Calu3 (cell line): ENCODE data around the gene PACRG. TPM values are rescaled to one million over a fixed set of nuclear protein-coding genes. Genes with fewer than 3 reads are reported as not detected.
A peak's percentile ranks its signal among the peaks of the same experiment; 100 is the strongest.

Experiments
- BruUV-seq: library from RNA; stranded (reverse); fragments of 400-500 nt; replicated peaks from 2 replicates; lab custom pipeline; 2021; lab: Mats Ljungman, UMichigan
- CTCF ChIA-PET: fragments of 300-600 bp; sonication (Branson Sonifier 250); formaldehyde crosslinking; loops from one replicate; lab custom pipeline; 2022; ENCODE audit warnings: antibody characterized with exemption; lab: Charles Lee
- DNase-seq: peaks from one replicate; pipeline ENCODE4 v3.0.0; 2022
- H3K27ac Mint-ChIP-seq: one replicate; pipeline ENCODE4 v1.8.0; 2022; ENCODE audit warnings: mixed read lengths; ENCODE audit not compliant: unreplicated experiment
- H3K27me3 Mint-ChIP-seq: one replicate; pipeline ENCODE4 v1.8.0; 2022; ENCODE audit warnings: mixed read lengths; ENCODE audit not compliant: unreplicated experiment
- H3K36me3 Mint-ChIP-seq: one replicate; pipeline ENCODE4 v1.8.0; 2022; ENCODE audit warnings: mild to moderate bottlenecking, moderate library complexity, mixed read lengths; ENCODE audit not compliant: insufficient read depth, unreplicated experiment
- H3K4me1 Mint-ChIP-seq: one replicate; pipeline ENCODE4 v1.8.0; 2022; ENCODE audit warnings: mild to moderate bottlenecking, low read depth, mixed read lengths; ENCODE audit not compliant: unreplicated experiment
- H3K4me3 Mint-ChIP-seq: one replicate; pipeline ENCODE4 v1.8.0; 2022; ENCODE audit warnings: mild to moderate bottlenecking, low read depth, moderate library complexity, mixed read lengths; ENCODE audit not compliant: unreplicated experiment
- H3K9me3 Mint-ChIP-seq: one replicate; pipeline ENCODE4 v1.8.0; 2022; ENCODE audit warnings: low read depth, mixed read lengths; ENCODE audit not compliant: unreplicated experiment
- CTCF ChIP-seq: fragments of 200-600 bp; IDR thresholded peaks from one replicate; pipeline ENCODE4 v1.8.0; 2022; ENCODE audit warnings: antibody characterized with exemption; ENCODE audit not compliant: unreplicated experiment
- intact Hi-C: fragments of 100-400 bp; cut with micrococcal nuclease; formaldehyde crosslinking; loops from one replicate; pipeline ENCODE4 v1.10.0; 2022; ENCODE audit not compliant: unreplicated experiment
- total RNA-seq: library from RNA; stranded (reverse); gene quantifications from 2 replicates; pipeline ENCODE4 v1.2.3, GENCODE V29; 2022

PACRG gene
- total RNA-seq, 1 experiment from 2014 or later = 1.5 TPM

GRCh38 chr6:163263998-163264661 is 536.4 kb downstream of the PACRG start:
- H3K27me3 Mint-ChIP-seq = peaks cover 7% of the 10 kb centered on the region
- peaks cover 11% of the 10 kb centered on the region for H3K4me1 Mint-ChIP-seq
- peaks cover 3% of the 10 kb centered on the region for H3K9me3 Mint-ChIP-seq
- no peak overlapping the region for H3K4me3 Mint-ChIP-seq
- no TSS peak for BruUV-seq
- DNase-seq = peak; percentile 19
- intact Hi-C loops = no loop called here
- no peaks in the 10 kb centered on the region for H3K36me3 Mint-ChIP-seq
- TF ChIP-seq CTCF = no peak
- peak overlapping the region; percentile 80 for H3K27ac Mint-ChIP-seq
- CTCF ChIA-PET = no interaction called here

GRCh38 chr6:163264662-163265035 is 536.9 kb downstream of the PACRG start:
- CTCF ChIA-PET = no interaction called here
- intact Hi-C loops = no loop called here
- H3K36me3 Mint-ChIP-seq = no peaks in the 10 kb centered on the region
- no peak overlapping the region for H3K4me3 Mint-ChIP-seq
- TF ChIP-seq CTCF = no peak
- peaks cover 6% of the 10 kb centered on the region for H3K9me3 Mint-ChIP-seq
- H3K27me3 Mint-ChIP-seq = peaks cover 7% of the 10 kb centered on the region
- DNase-seq = no peak
- no TSS peak for BruUV-seq
- peak overlapping the region; percentile 80 for H3K27ac Mint-ChIP-seq
- H3K4me1 Mint-ChIP-seq = peaks cover 11% of the 10 kb centered on the region

GRCh38 chr6:163281634-163282033 is 553.9 kb downstream of the PACRG start:
- Mint-ChIP-seq H3K36me3 (no peaks in the 10 kb centered on the region), H3K4me1 (peaks cover 23% of the 10 kb centered on the region), H3K27ac (no peak overlapping the region), H3K27me3 (no peaks in the 10 kb centered on the region), H3K9me3 (peaks cover 2% of the 10 kb centered on the region), H3K4me3 (no peak overlapping the region)
- no peak for DNase-seq
- no TSS peak for BruUV-seq
- no peak for TF ChIP-seq CTCF
- CTCF ChIA-PET = no interaction called here
- intact Hi-C loops = loop anchor here (5.0 kb wide), 1 partner anchor 39 kb away; no protein-coding TSS in a partner anchor

GRCh38 chr6:163282672-163283071 is 554.9 kb downstream of the PACRG start:
- peaks cover 23% of the 10 kb centered on the region for H3K4me1 Mint-ChIP-seq
- H3K27me3 Mint-ChIP-seq = no peaks in the 10 kb centered on the region
- no peak for DNase-seq
- no TSS peak for BruUV-seq
- intact Hi-C loops = loop anchor here (5.0 kb wide), 1 partner anchor 40 kb away; no protein-coding TSS in a partner anchor
- CTCF ChIA-PET = no interaction called here
- H3K4me3 Mint-ChIP-seq = no peak overlapping the region
- H3K27ac Mint-ChIP-seq = no peak overlapping the region
- TF ChIP-seq CTCF = no peak
- H3K36me3 Mint-ChIP-seq = no peaks in the 10 kb centered on the region
- peaks cover 2% of the 10 kb centered on the region for H3K9me3 Mint-ChIP-seq
